Measurements from ENCODE around the gene TMEM203. TPM values are rescaled to one million over a fixed set of nuclear protein-coding genes. Genes with fewer than 3 reads are reported as not detected.
A peak's percentile ranks its signal among the peaks of the same experiment; 100 is the strongest.

TMEM203 gene
- polyA plus RNA-seq, 4 donors = 33.0 to 38.2 (median 35.0) TPM

- no peaks in the 10 kb centered on the region for H3K9me3 ChIP-seq (ENCODE audit: control insufficient read depth in 2 of 2, insufficient read depth in 1 of 2, low read depth in 1 of 2, low read length in 1 of 2)
- peaks cover 0 to 88% (median 11%) of the 10 kb centered on the region in 3 donors for H3K4me1 ChIP-seq (ENCODE audit: control insufficient read depth in 3 of 3, insufficient read depth in 2 of 3, low read depth in 1 of 3, low read length in 2 of 3)
- H3K27me3 ChIP-seq (ENCODE audit: control insufficient read depth in 3 of 3, insufficient read depth in 3 of 3, low read length in 3 of 3) = no peaks in the 10 kb centered on the region
- H3K4me3 ChIP-seq (ENCODE audit: low read depth in 1 of 3, low read length in 3 of 3) = peak overlapping the region in 1 of 3 donors; percentile 16
- FAIRE-seq (no peak), DNase-seq (peak in 1 of 2 donors; percentile 39)
- WGBS, 3 donors = 32 to 57% (median 36%) methylated on average over 16 to 29 of the region's 29 CpGs
- peak overlapping the region in 1 of 3 donors; percentile 95 for H3K27ac ChIP-seq (ENCODE audit: low read depth in 1 of 3, low read length in 2 of 3)
- H3K36me3 ChIP-seq (ENCODE audit: control insufficient read depth in 3 of 3, insufficient read depth in 2 of 3, low read depth in 1 of 3, low read length in 3 of 3) = peaks cover 0 to 27% (median 0%) of the 10 kb centered on the region in 3 donors
Observed at GRCh38 chr9:137228506-137228967, 23.1 kb upstream of the TMEM203 start.

- FAIRE-seq (no peak), DNase-seq (no peak)
- Histone ChIP-seq H3K9me3 (ENCODE audit: control insufficient read depth in 2 of 2, insufficient read depth in 1 of 2, low read depth in 1 of 2, low read length in 1 of 2) (no peaks in the 10 kb centered on the region), H3K27ac (ENCODE audit: low read depth in 1 of 3, low read length in 2 of 3) (peak overlapping the region in 1 of 3 donors; percentile 95), H3K4me3 (ENCODE audit: low read depth in 1 of 3, low read length in 3 of 3) (peak overlapping the region in 1 of 3 donors; percentile 16), H3K4me1 (ENCODE audit: control insufficient read depth in 3 of 3, insufficient read depth in 2 of 3, low read depth in 1 of 3, low read length in 2 of 3) (peaks cover 0 to 84% (median 11%) of the 10 kb centered on the region in 3 donors), H3K36me3 (ENCODE audit: control insufficient read depth in 3 of 3, insufficient read depth in 2 of 3, low read depth in 1 of 3, low read length in 3 of 3) (peaks cover 0 to 21% (median 0%) of the 10 kb centered on the region in 3 donors), H3K27me3 (ENCODE audit: control insufficient read depth in 3 of 3, insufficient read depth in 3 of 3, low read length in 3 of 3) (no peaks in the 10 kb centered on the region)
- 11 to 37% (median 24%) methylated on average over 12 to 18 of the region's 18 CpGs for WGBS, 3 donors
Observed at GRCh38 chr9:137227853-137228505, 22.5 kb upstream of the TMEM203 start.

GRCh38 chr9:137227054-137227852 is 21.8 kb upstream of the TMEM203 start, which contains the start of gene RNF224:
TSS of gene RNF224 (plus strand) at chr9:137227502. CDS start at chr9:137228336, 834 bp downstream.
- peak within 1 kb of the TSS in 1 of 3 donors; percentile 16 for H3K4me3 ChIP-seq (ENCODE audit: low read depth in 1 of 3, low read length in 3 of 3)
- FAIRE-seq (no peak), DNase-seq (peak; percentile 87 to 89)
- H3K27me3 ChIP-seq (ENCODE audit: control insufficient read depth in 3 of 3, insufficient read depth in 3 of 3, low read length in 3 of 3) = no peaks in the 10 kb centered on the region
- peaks cover 0 to 14% (median 0%) of the 10 kb centered on the region in 3 donors for H3K36me3 ChIP-seq (ENCODE audit: control insufficient read depth in 3 of 3, insufficient read depth in 2 of 3, low read depth in 1 of 3, low read length in 3 of 3)
- no peaks in the 10 kb centered on the region for H3K9me3 ChIP-seq (ENCODE audit: control insufficient read depth in 2 of 2, insufficient read depth in 1 of 2, low read depth in 1 of 2, low read length in 1 of 2)
- 10 to 35% (median 15%) methylated on average over 25 of the region's 25 CpGs for WGBS, 3 donors
- peak within 1 kb of the TSS in 1 of 3 donors; percentile 95 for H3K27ac ChIP-seq (ENCODE audit: low read depth in 1 of 3, low read length in 2 of 3)
- H3K4me1 ChIP-seq (ENCODE audit: control insufficient read depth in 3 of 3, insufficient read depth in 2 of 3, low read depth in 1 of 3, low read length in 2 of 3) = peaks cover 0 to 86% (median 11%) of the 10 kb centered on the region in 3 donors

GRCh38 chr9:137226338-137227053 is 21.0 kb upstream of the TMEM203 start:
- FAIRE-seq (no peak), DNase-seq (peak in 1 of 2 donors; percentile 55)
- Histone ChIP-seq H3K4me3 (ENCODE audit: low read depth in 1 of 3, low read length in 3 of 3) (no peak overlapping the region), H3K27ac (ENCODE audit: low read depth in 1 of 3, low read length in 2 of 3) (peak overlapping the region in 1 of 3 donors; percentile 69), H3K36me3 (ENCODE audit: control insufficient read depth in 3 of 3, insufficient read depth in 2 of 3, low read depth in 1 of 3, low read length in 3 of 3) (peaks cover 0 to 6% (median 0%) of the 10 kb centered on the region in 3 donors), H3K9me3 (ENCODE audit: control insufficient read depth in 2 of 2, insufficient read depth in 1 of 2, low read depth in 1 of 2, low read length in 1 of 2) (no peaks in the 10 kb centered on the region), H3K27me3 (ENCODE audit: control insufficient read depth in 3 of 3, insufficient read depth in 3 of 3, low read length in 3 of 3) (no peaks in the 10 kb centered on the region), H3K4me1 (ENCODE audit: control insufficient read depth in 3 of 3, insufficient read depth in 2 of 3, low read depth in 1 of 3, low read length in 2 of 3) (peaks cover 0 to 78% (median 11%) of the 10 kb centered on the region in 3 donors)
- 60 to 71% (median 65%) methylated on average over 16 to 18 of the region's 18 CpGs for WGBS, 3 donors

- Histone ChIP-seq H3K4me1 (ENCODE audit: control insufficient read depth in 3 of 3, insufficient read depth in 2 of 3, low read depth in 1 of 3, low read length in 2 of 3) (peaks cover 0 to 71% (median 8%) of the 10 kb centered on the region in 3 donors), H3K27me3 (ENCODE audit: control insufficient read depth in 3 of 3, insufficient read depth in 3 of 3, low read length in 3 of 3) (no peaks in the 10 kb centered on the region), H3K9me3 (ENCODE audit: control insufficient read depth in 2 of 2, insufficient read depth in 1 of 2, low read depth in 1 of 2, low read length in 1 of 2) (no peaks in the 10 kb centered on the region), H3K36me3 (ENCODE audit: control insufficient read depth in 3 of 3, insufficient read depth in 2 of 3, low read depth in 1 of 3, low read length in 3 of 3) (peaks cover 0 to under 1% (median 0%) of the 10 kb centered on the region in 3 donors), H3K27ac (ENCODE audit: low read depth in 1 of 3, low read length in 2 of 3) (peak overlapping the region in 1 of 3 donors; percentile 69), H3K4me3 (ENCODE audit: low read depth in 1 of 3, low read length in 3 of 3) (peak overlapping the region in 1 of 3 donors; percentile 11)
- DNase-seq (peak in 1 of 2 donors; percentile 35), FAIRE-seq (no peak)
- WGBS, 3 donors = 83 to 86% (median 83%) methylated on average over 19 to 21 of the region's 21 CpGs
Observed at GRCh38 chr9:137225699-137226331, 20.4 kb upstream of the TMEM203 start.

- Histone ChIP-seq H3K9me3 (ENCODE audit: control insufficient read depth in 2 of 2, insufficient read depth in 1 of 2, low read depth in 1 of 2, low read length in 1 of 2) (no peaks in the 10 kb centered on the region), H3K36me3 (ENCODE audit: control insufficient read depth in 3 of 3, insufficient read depth in 2 of 3, low read depth in 1 of 3, low read length in 3 of 3) (peaks cover 0 to 8% (median 0%) of the 10 kb centered on the region in 3 donors), H3K27me3 (ENCODE audit: control insufficient read depth in 3 of 3, insufficient read depth in 3 of 3, low read length in 3 of 3) (no peaks in the 10 kb centered on the region), H3K4me3 (ENCODE audit: low read depth in 1 of 3, low read length in 3 of 3) (peak within 1 kb of the TSS in 2 of 3 donors; percentile 76 to 84), H3K27ac (ENCODE audit: low read depth in 1 of 3, low read length in 2 of 3) (peak within 1 kb of the TSS in 1 of 3 donors; percentile 91), H3K4me1 (ENCODE audit: control insufficient read depth in 3 of 3, insufficient read depth in 2 of 3, low read depth in 1 of 3, low read length in 2 of 3) (peaks cover 0 to 64% (median 1%) of the 10 kb centered on the region in 3 donors)
- DNase-seq (peak; percentile 53 to 82), FAIRE-seq (no peak)
- 30 to 44% (median 44%) methylated on average over 22 to 23 of the region's 23 CpGs for WGBS, 3 donors
Observed at GRCh38 chr9:137224830-137225694, 19.6 kb upstream of the TMEM203 start, which contains the start of gene CYSRT1. TSS of gene CYSRT1 (plus strand) at chr9:137225174. CDS start at chr9:137225622, 448 bp downstream.
